GM23338 (cell line): ENCODE data around the gene TEX44. TPM values are rescaled to one million over a fixed set of nuclear protein-coding genes. Genes with fewer than 3 reads are reported as not detected.
A peak's percentile ranks its signal among the peaks of the same experiment; 100 is the strongest.

ENCODE experiments used
- ATAC-seq: fragments of 200-7000 bp; cut with Tn5 transposase; 3 replicates; pipeline ENCODE4 v1.9.1; 2020
- DNase-seq: peaks from one replicate; pipeline ENCODE4 v3.0.0-alpha.2; 2015; ENCODE audit warnings: low spot score
- H2AFZ ChIP-seq: fragments of 200-600 bp; sonication (generic); 2 replicates; pipeline ENCODE4 v1.8.0; 2016; ENCODE audit warnings: antibody characterized with exemption, mild to moderate bottlenecking, moderate library complexity
- H3F3A ChIP-seq: fragments of 200-600 bp; sonication (generic); replicated peaks from 2 replicates; pipeline ENCODE4 v1.8.0; 2017; ENCODE audit warnings: antibody characterized with exemption, mixed run types, low read depth
- H3K27ac ChIP-seq: fragments of 200-600 bp; sonication (generic); 2 replicates; pipeline ENCODE4 v1.6.1; 2016; ENCODE audit warnings: low read depth
- H3K27me3 ChIP-seq: fragments of 200-600 bp; sonication (generic); 2 replicates; pipeline ENCODE4 v1.8.0; 2016; ENCODE audit warnings: mild to moderate bottlenecking, mixed run types, moderate library complexity; ENCODE audit not compliant: insufficient read depth
- H3K36me3 ChIP-seq: fragments of 200-600 bp; sonication (generic); 2 replicates; pipeline ENCODE4 v1.8.0; 2016; ENCODE audit warnings: mild to moderate bottlenecking; ENCODE audit not compliant: insufficient read depth
- H3K4me1 ChIP-seq: fragments of 200-600 bp; sonication (generic); 2 replicates; pipeline ENCODE4 v1.8.0; 2016; ENCODE audit warnings: mild to moderate bottlenecking, moderate library complexity; ENCODE audit not compliant: insufficient read depth
- H3K4me2 ChIP-seq: fragments of 200-600 bp; sonication (generic); 2 replicates; pipeline ENCODE4 v1.7.1; 2017; ENCODE audit warnings: mixed run types
- H3K4me3 ChIP-seq: fragments of 200-600 bp; sonication (generic); 2 replicates; pipeline ENCODE4 v1.6.1; 2016; ENCODE audit warnings: mixed run types
- H3K79me2 ChIP-seq: fragments of 200-600 bp; sonication (generic); replicated peaks from 2 replicates; pipeline ENCODE4 v1.8.0; 2017; ENCODE audit warnings: mild to moderate bottlenecking; ENCODE audit not compliant: insufficient read depth
- H3K9me2 ChIP-seq: fragments of 200-600 bp; sonication (generic); 2 replicates; pipeline ENCODE4 v1.8.0; 2017; ENCODE audit not compliant: insufficient read depth
- H4K20me1 ChIP-seq: fragments of 200-600 bp; sonication (generic); replicated peaks from 2 replicates; pipeline ENCODE4 v1.8.0; 2017; ENCODE audit warnings: mild to moderate bottlenecking; ENCODE audit not compliant: insufficient read depth
- H3K27ac Mint-ChIP-seq: 2 replicates; pipeline ENCODE4 v1.8.0; 2020; ENCODE audit warnings: inconsistent platforms, mild to moderate bottlenecking, moderate library complexity, mixed read lengths
- H3K27me3 Mint-ChIP-seq: 3 replicates; pipeline ENCODE4 v1.8.0; 2022; ENCODE audit warnings: low read depth, mild to moderate bottlenecking, moderate library complexity, mixed read lengths, inconsistent platforms; ENCODE audit not compliant: insufficient read depth, poor library complexity
- H3K36me3 Mint-ChIP-seq: 3 replicates; pipeline ENCODE4 v1.8.0; 2021; ENCODE audit warnings: low read depth, mild to moderate bottlenecking, inconsistent platforms, moderate library complexity, mixed read lengths
- H3K4me1 Mint-ChIP-seq: 3 replicates; pipeline ENCODE4 v1.8.0; 2020; ENCODE audit warnings: mild to moderate bottlenecking, inconsistent platforms, mixed read lengths
- H3K4me3 Mint-ChIP-seq: 3 replicates; pipeline ENCODE4 v1.8.0; 2021; ENCODE audit warnings: moderate library complexity, mild to moderate bottlenecking, inconsistent platforms, mixed read lengths
- H3K9me3 Mint-ChIP-seq: 3 replicates; pipeline ENCODE4 v1.8.0; 2020; ENCODE audit warnings: moderate library complexity, mild to moderate bottlenecking, inconsistent platforms, mixed read lengths
- CREB1 ChIP-seq: fragments of 250-450 bp; sonication (Bioruptor Pico); IDR thresholded peaks from 2 replicates; pipeline ENCODE4 v1.5.0; 2020; ENCODE audit warnings: low read depth, mild to moderate bottlenecking, moderate library complexity
- CTCF ChIP-seq, 2 experiments: fragments of 200-600 bp in 1 of 2; sonication (generic) in 1 of 2; conservative IDR thresholded peaks; 2 replicates each; pipeline versions ENCODE4 v1.5.1 to v1.6.1; 2016 to 2017; ENCODE audit warnings: antibody characterized with exemption in 2 of 2, low read depth in 2 of 2, mild to moderate bottlenecking in 2 of 2, moderate library complexity in 1 of 2
- ETS1 ChIP-seq: IDR thresholded peaks from 2 replicates; pipeline ENCODE4 v1.6.1; 2016; ENCODE audit warnings: antibody characterized with exemption
- EZH2 ChIP-seq: fragments of 200-600 bp; sonication (generic); IDR thresholded peaks from one replicate; pipeline ENCODE4 v1.8.0; 2017; ENCODE audit warnings: antibody characterized with exemption, mild to moderate bottlenecking, low read depth; ENCODE audit not compliant: unreplicated experiment
- JUNB ChIP-seq: IDR thresholded peaks from one replicate; pipeline ENCODE4 v1.6.1; 2016; ENCODE audit warnings: antibody characterized with exemption; ENCODE audit not compliant: unreplicated experiment
- NANOG ChIP-seq: IDR thresholded peaks from 2 replicates; pipeline ENCODE4 v1.6.1; 2016; ENCODE audit warnings: antibody characterized with exemption, borderline replicate concordance
- POLR2AphosphoS5 ChIP-seq: IDR thresholded peaks from 2 replicates; pipeline ENCODE4 v1.6.1; 2016; ENCODE audit warnings: antibody characterized with exemption, low read depth
- REST ChIP-seq: IDR thresholded peaks from one replicate; pipeline ENCODE4 v1.6.1; 2018; ENCODE audit warnings: antibody characterized with exemption; ENCODE audit not compliant: unreplicated experiment
- STAT1 ChIP-seq: IDR thresholded peaks from one replicate; pipeline ENCODE4 v1.6.1; 2016; ENCODE audit warnings: antibody characterized with exemption; ENCODE audit not compliant: unreplicated experiment
- ZNF114 ChIP-seq: fragments of 250-450 bp; sonication (Bioruptor Pico); IDR thresholded peaks from 2 replicates; pipeline ENCODE4 v1.5.0; 2020; ENCODE audit warnings: mild to moderate bottlenecking, moderate library complexity
- ZNF331 ChIP-seq: fragments of 250-450 bp; sonication (Bioruptor Pico); IDR thresholded peaks from 2 replicates; pipeline ENCODE4 v1.5.0; 2020; ENCODE audit warnings: low read depth, mild to moderate bottlenecking, moderate library complexity
- polyA plus RNA-seq: library from polyadenylated mRNA; unstranded; fragments of >200 nt; fragmentation: Nextera tagmentation; extraction: Ambion mirVana; gene quantifications from 2 replicates; pipeline ENCODE4 v1.2.1, GENCODE V29; 2016
- total RNA-seq: library from RNA; depleted of rRNA; stranded (reverse); fragments of >200 nt; shearing (Covaris generic); gene quantifications from 2 replicates; pipeline ENCODE4 v1.2.3, GENCODE V29; 2014

Gene TEX44
- total and polyA plus RNA-seq, 2 experiments from 2014 or later, result not detected

GRCh38 chr2:231601356-231602229 lies 8.9 kb downstream of the TEX44 start:
- TF ChIP-seq REST (no peak), CREB1 (CRISPR knock-in tag) (peak; percentile 24; the same call in 1 of the 2 replicates), STAT1 (no peak), CTCF (conservative IDR thresholded peaks at IDR 0.05; ENCODE audit: low read depth in 2 of 2) (peak; percentile 96 to 99)
- H3K27ac Mint-ChIP-seq, result peak overlapping the region; percentile 43; the same call in 1 of the 2 replicates
- Histone ChIP-seq H3K27ac (peak overlapping the region; percentile 71; the same call in 1 of the 2 replicates), H3K9me2 (no peaks in the 10 kb centered on the region), H3K36me3 (no peaks in the 10 kb centered on the region), H3K79me2 (no peaks in the 10 kb centered on the region), H3F3A (peaks cover 15% of the 10 kb centered on the region; the same call in 1 of the 2 replicates), H3K4me2 (no peak overlapping the region), H3K4me1 (peaks cover 21% of the 10 kb centered on the region), H3K27me3 (no peaks in the 10 kb centered on the region), H3K4me3 (no peak overlapping the region), H4K20me1 (no peaks in the 10 kb centered on the region), H2AFZ (no peak overlapping the region)
- no peaks in the 10 kb centered on the region for H3K9me3 Mint-ChIP-seq
- peak; percentile 64 for ATAC-seq
- peaks cover 24% of the 10 kb centered on the region for H3K27me3 Mint-ChIP-seq
- peak; percentile 97 for DNase-seq
- peaks cover 30% of the 10 kb centered on the region for H3K4me1 Mint-ChIP-seq
- no peak overlapping the region for H3K4me3 Mint-ChIP-seq
- H3K36me3 Mint-ChIP-seq, result no peaks in the 10 kb centered on the region

GRCh38 chr2:231602859-231603467 lies 10.3 kb downstream of the TEX44 start:
- Histone ChIP-seq H3K4me3 (no peak overlapping the region), H3K27ac (no peak overlapping the region), H3K4me2 (no peak overlapping the region), H3K9me2 (no peaks in the 10 kb centered on the region), H3K36me3 (no peaks in the 10 kb centered on the region), H3K4me1 (peaks cover 21% of the 10 kb centered on the region), H3K79me2 (no peaks in the 10 kb centered on the region), H4K20me1 (no peaks in the 10 kb centered on the region), H3F3A (peaks cover 15% of the 10 kb centered on the region; the same call in 1 of the 2 replicates), H3K27me3 (no peaks in the 10 kb centered on the region), H2AFZ (no peak overlapping the region)
- peaks cover 22% of the 10 kb centered on the region for H3K27me3 Mint-ChIP-seq
- H3K4me1 Mint-ChIP-seq, result peaks cover 30% of the 10 kb centered on the region
- no peak overlapping the region for H3K27ac Mint-ChIP-seq
- H3K36me3 Mint-ChIP-seq, result no peaks in the 10 kb centered on the region
- TF ChIP-seq JUNB (no peak), ZNF114 (no peak), NANOG (no peak), STAT1 (no peak), EZH2 (no peak), CTCF (conservative IDR thresholded peaks at IDR 0.05; ENCODE audit: low read depth in 2 of 2) (no peak), ETS1 (no peak), ZNF331 (CRISPR knock-in tag) (no peak), POLR2AphosphoS5 (no peak), CREB1 (CRISPR knock-in tag) (no peak)
- peak overlapping the region; percentile 59; the same call in 2 of the 3 replicates for H3K4me3 Mint-ChIP-seq
- H3K9me3 Mint-ChIP-seq, result no peaks in the 10 kb centered on the region
- ATAC-seq, result no peak
- no peak for DNase-seq
